HG02884 (cell line): ENCODE data around the gene AGAP1.

Source experiments
- ATAC-seq: cut with Tn5 transposase; IDR thresholded peaks from one replicate; pipeline ENCODE4 v1.9.1; 2021; ENCODE audit warnings: mild to moderate bottlenecking, moderate library complexity; ENCODE audit not compliant: unreplicated experiment

Gene AGAP1

GRCh38 chr2:235726554-235726953 is 232.7 kb downstream of the AGAP1 start:
- ATAC-seq: no peak

GRCh38 chr2:235727174-235727573 is 233.3 kb downstream of the AGAP1 start:
- ATAC-seq: no peak

GRCh38 chr2:235727891-235728799 is 234.3 kb downstream of the AGAP1 start:
- ATAC-seq: no peak

- no peak for ATAC-seq
These were observed 235.1 kb downstream of the AGAP1 start for GRCh38 chr2:235728800-235729556.

- ATAC-seq: no peak
These were observed 235.7 kb downstream of the AGAP1 start for GRCh38 chr2:235729557-235729947.

GRCh38 chr2:235730115-235730514 is 236.3 kb downstream of the AGAP1 start:
- no peak for ATAC-seq

- ATAC-seq: no peak
These were observed 239.9 kb downstream of the AGAP1 start for GRCh38 chr2:235733761-235734160.

- ATAC-seq: no peak
These were observed 240.3 kb downstream of the AGAP1 start for GRCh38 chr2:235734168-235734567.

GRCh38 chr2:235734688-235735231 is 240.9 kb downstream of the AGAP1 start:
- ATAC-seq: no peak

GRCh38 chr2:235737396-235737795 is 243.6 kb downstream of the AGAP1 start:
- no peak for ATAC-seq

- ATAC-seq: no peak
These were observed 244.0 kb downstream of the AGAP1 start for GRCh38 chr2:235737840-235738239.

GRCh38 chr2:235739704-235740415 is 246.0 kb downstream of the AGAP1 start:
- ATAC-seq: no peak

- ATAC-seq: no peak
These were observed 247.0 kb downstream of the AGAP1 start for GRCh38 chr2:235740821-235741220.

GRCh38 chr2:235744161-235744560 is 250.3 kb downstream of the AGAP1 start:
- ATAC-seq: no peak

- no peak for ATAC-seq
These were observed 251.8 kb downstream of the AGAP1 start for GRCh38 chr2:235745597-235745996.

- no peak for ATAC-seq
These were observed 252.6 kb downstream of the AGAP1 start for GRCh38 chr2:235746257-235746934.

GRCh38 chr2:235747001-235747785 is 253.3 kb downstream of the AGAP1 start:
- no peak for ATAC-seq

GRCh38 chr2:235747786-235748091 is 253.9 kb downstream of the AGAP1 start:
- ATAC-seq: no peak

GRCh38 chr2:235749121-235749770 is 255.4 kb downstream of the AGAP1 start:
- ATAC-seq: no peak
